ENCODE data around the gene NDE1. TPM values are rescaled to one million over a fixed set of nuclear protein-coding genes. Genes with fewer than 3 reads are reported as not detected.

The NDE1 gene
- total and polyA plus RNA-seq, 2 of the 4 experiments (the other 2 are of a cell fraction), result 22.7 to 29.2 TPM

DNA sequence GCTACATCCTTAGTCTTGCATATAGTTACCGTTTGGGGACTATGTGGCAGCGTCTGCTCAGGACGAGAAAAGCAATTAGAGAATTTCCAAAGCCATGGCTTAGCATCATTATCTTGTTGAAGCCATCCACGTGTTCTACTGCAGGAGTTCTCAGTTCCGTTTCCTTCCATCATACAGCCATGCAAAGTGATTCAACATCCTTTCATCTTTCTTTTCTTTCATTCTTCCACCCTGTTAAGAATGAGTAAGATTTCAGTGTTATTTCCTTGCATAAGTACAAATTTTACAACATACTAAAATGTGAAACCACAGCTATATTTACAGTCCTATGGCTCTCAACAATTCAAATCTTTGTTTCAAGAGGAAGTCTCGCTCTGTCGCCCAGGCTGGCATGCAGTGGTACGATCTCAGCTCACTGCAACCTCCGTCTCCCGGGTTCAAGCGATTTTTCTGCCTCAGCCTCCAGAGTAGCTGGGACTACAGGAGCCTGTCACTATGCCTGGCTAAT, 10.9 kb upstream of the NDE1 start:
- Histone ChIP-seq H3K4me2 (ENCODE audit: low read depth, low read length) (no peak overlapping the region), H3K79me1 (ENCODE audit: low read depth in 1 of 2, low read length in 2 of 2) (peaks cover 25 to 33% of the 10 kb centered on the region in 2 experiments), H3K9me1 (ENCODE audit: insufficient read depth, low read length) (no peaks in the 10 kb centered on the region), H2AK5ac (ENCODE audit: low read depth, low read length) (no peak overlapping the region), H2BK120ac (ENCODE audit: low read depth, low read length) (no peak overlapping the region), H2BK20ac (ENCODE audit: low read depth, low read length) (no peak overlapping the region), H2AK9ac (replicated peaks; ENCODE audit: low read depth, low read length, poor library complexity) (no peak overlapping the region), H2AFZ (replicated peaks; ENCODE audit: low read length, poor library complexity) (no peak overlapping the region), H3K9me3 (ENCODE audit: control insufficient read depth, insufficient read depth, low read length) (no peaks in the 10 kb centered on the region), H3K4me3 (ENCODE audit: insufficient read depth, low read depth, low read length) (no peak overlapping the region), H3K23ac (ENCODE audit: low read depth, low read length) (no peak overlapping the region), H3K27ac (ENCODE audit: insufficient read depth, low read length) (no peak overlapping the region), H3K18ac (ENCODE audit: low read depth, low read length) (no peak overlapping the region), H3K56ac (ENCODE audit: extremely low read depth, insufficient read depth, low read length) (no peak overlapping the region), H4K91ac (ENCODE audit: insufficient read depth, low read depth, low read length) (no peak overlapping the region), H3K9ac (ENCODE audit: low read depth, low read length) (no peak overlapping the region), H4K20me1 (ENCODE audit: insufficient read depth, low read length) (no peaks in the 10 kb centered on the region; the same call in 1 of the 2 replicates), H3K27me3 (ENCODE audit: control insufficient read depth, insufficient read depth, low read length) (no peaks in the 10 kb centered on the region), H4K5ac (ENCODE audit: low read depth, low read length) (no peak overlapping the region), H2BK5ac (ENCODE audit: low read depth, low read length, poor library complexity, severe bottlenecking) (no peak overlapping the region), H3K36me3 (ENCODE audit: control insufficient read depth, insufficient read depth, low read length) (peaks cover 27% of the 10 kb centered on the region), H3K14ac (replicated peaks; ENCODE audit: low read depth, low read length) (no peak overlapping the region), H4K8ac (ENCODE audit: low read depth in 2 of 2, low read length in 2 of 2) (no peak overlapping the region), H3K4ac (ENCODE audit: low read depth, low read length) (no peak overlapping the region), H2BK15ac (ENCODE audit: low read depth, low read length) (no peak overlapping the region), H3K4me1 (ENCODE audit: control insufficient read depth, insufficient read depth, low read length) (peaks cover 5% of the 10 kb centered on the region)
- CTCF ChIA-PET, result no interaction called here
- DNase-seq (no peak), ATAC-seq (ENCODE audit: low read depth) (no peak)
- TF ChIP-seq NFE2L2 (IDR thresholded peaks at IDR 0.05; ENCODE audit: low read depth, low read length) (no peak), POLR2A (IDR thresholded peaks at IDR 0.05; ENCODE audit: low read depth, low read length) (no peak), CTCF (conservative IDR thresholded peaks at IDR 0.05; ENCODE audit: low read depth, low read length) (no peak), MXI1 (IDR thresholded peaks at IDR 0.05; ENCODE audit: borderline replicate concordance, low read depth, low read length) (no peak), RAD21 (IDR thresholded peaks at IDR 0.05; ENCODE audit: low read length) (no peak), SMC3 (IDR thresholded peaks at IDR 0.05; ENCODE audit: low read depth, low read length) (no peak), MAZ (IDR thresholded peaks at IDR 0.05; ENCODE audit: borderline replicate concordance, low read depth, low read length) (no peak), RCOR1 (IDR thresholded peaks at IDR 0.05; ENCODE audit: insufficient replicate concordance, low read length) (no peak), RFX5 (IDR thresholded peaks at IDR 0.05; ENCODE audit: low read depth, low read length) (no peak), MAFK (IDR thresholded peaks at IDR 0.05; ENCODE audit: low read depth, low read length) (no peak), FOS (IDR thresholded peaks at IDR 0.05; ENCODE audit: low read depth, low read length) (no peak), CEBPB (IDR thresholded peaks at IDR 0.05; ENCODE audit: low read depth, low read length) (no peak), CHD1 (IDR thresholded peaks at IDR 0.05; ENCODE audit: low read depth, low read length) (no peak), BHLHE40 (IDR thresholded peaks at IDR 0.05; ENCODE audit: low read depth, low read length) (no peak)
- TF ChIP-seq, protein P1, sequence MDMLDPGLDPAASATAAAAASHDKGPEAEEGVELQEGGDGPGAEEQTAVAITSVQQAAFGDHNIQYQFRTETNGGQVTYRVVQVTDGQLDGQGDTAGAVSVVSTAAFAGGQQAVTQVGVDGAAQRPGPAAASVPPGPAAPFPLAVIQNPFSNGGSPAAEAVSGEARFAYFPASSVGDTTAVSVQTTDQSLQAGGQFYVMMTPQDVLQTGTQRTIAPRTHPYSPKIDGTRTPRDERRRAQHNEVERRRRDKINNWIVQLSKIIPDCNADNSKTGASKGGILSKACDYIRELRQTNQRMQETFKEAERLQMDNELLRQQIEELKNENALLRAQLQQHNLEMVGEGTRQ (IDR thresholded peaks at IDR 0.05; ENCODE audit: low read depth, low read length), result no peak
- TF ChIP-seq, protein P2, sequence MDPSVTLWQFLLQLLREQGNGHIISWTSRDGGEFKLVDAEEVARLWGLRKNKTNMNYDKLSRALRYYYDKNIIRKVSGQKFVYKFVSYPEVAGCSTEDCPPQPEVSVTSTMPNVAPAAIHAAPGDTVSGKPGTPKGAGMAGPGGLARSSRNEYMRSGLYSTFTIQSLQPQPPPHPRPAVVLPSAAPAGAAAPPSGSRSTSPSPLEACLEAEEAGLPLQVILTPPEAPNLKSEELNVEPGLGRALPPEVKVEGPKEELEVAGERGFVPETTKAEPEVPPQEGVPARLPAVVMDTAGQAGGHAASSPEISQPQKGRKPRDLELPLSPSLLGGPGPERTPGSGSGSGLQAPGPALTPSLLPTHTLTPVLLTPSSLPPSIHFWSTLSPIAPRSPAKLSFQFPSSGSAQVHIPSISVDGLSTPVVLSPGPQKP (IDR thresholded peaks at IDR 0.05; ENCODE audit: borderline replicate concordance, low read depth, low read length), result no peak
- WGBS, 2 experiments (ENCODE audit: extremely low coverage in 2 of 2, insufficient read length in 1 of 2), result 100% methylated on average over 3 of the region's 11 CpGs; no CpG with 5 or more reads in 1 of the 2 experiments
- dilution Hi-C loops (cut with HindIII; ENCODE audit: low sequenced_read_pairs, unreplicated experiment), result no loop called here
- POLR2A ChIA-PET (ENCODE audit: unreplicated experiment), result no interaction called here
- BruUV-seq (replicated peaks), result no TSS peak
- in situ Hi-C loops (cut with MboI; ENCODE audit: low sequenced_read_pairs), result no loop called here
- intact Hi-C loops (cut with micrococcal nuclease), result no loop called here

Measured in IMR-90 (cell line).